Measurements from ENCODE around the gene CLPSL2. TPM values are rescaled to one million over a fixed set of nuclear protein-coding genes. Genes with fewer than 3 reads are reported as not detected.
A peak's percentile ranks its signal among the peaks of the same experiment; 100 is the strongest.

CLPSL2 gene
- total RNA-seq, 3 donors from 2014 or later: not detected

DNA sequence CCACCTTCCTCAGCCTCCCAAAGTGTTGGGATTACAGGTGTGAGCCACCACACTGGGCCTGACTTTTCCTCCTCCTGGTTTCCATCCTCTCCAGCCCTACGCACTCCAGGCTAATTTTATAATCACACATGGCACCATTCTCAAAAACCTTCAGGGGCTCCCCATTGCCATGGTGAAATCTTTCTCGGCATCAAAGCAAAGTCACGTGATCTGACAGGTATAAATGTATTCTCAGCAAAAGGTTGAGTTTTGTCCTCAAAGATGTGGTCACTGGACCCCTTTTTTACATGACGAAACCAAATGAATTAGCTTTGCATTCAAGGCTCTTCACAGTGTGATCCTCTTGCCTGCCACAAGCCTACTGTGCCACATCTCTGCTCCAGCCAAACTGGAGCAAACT lies 24.1 kb upstream of the CLPSL2 start:
- DNase-seq (no peak), ATAC-seq (no peak)
- no peaks in the 10 kb centered on the region for H3K36me3 ChIP-seq (ENCODE audit: low read depth)
- H3K4me3 ChIP-seq: no peak overlapping the region
- no peaks in the 10 kb centered on the region for H3K9me3 ChIP-seq
- intact Hi-C loops (cut with DNase I, micrococcal nuclease): no loop called here
- H3K4me1 ChIP-seq (ENCODE audit: low read depth): no peaks in the 10 kb centered on the region
- TF ChIP-seq CTCF (IDR thresholded peaks at IDR 0.05): no peak

- Histone ChIP-seq H3K9me3 (no peaks in the 10 kb centered on the region), H3K4me3 (no peak overlapping the region), H3K4me1 (ENCODE audit: low read depth) (no peaks in the 10 kb centered on the region), H3K36me3 (ENCODE audit: low read depth) (no peaks in the 10 kb centered on the region)
- no peak for TF ChIP-seq CTCF (IDR thresholded peaks at IDR 0.05)
- ATAC-seq: peak; percentile 80
- no peak for DNase-seq
- intact Hi-C loops (cut with DNase I, micrococcal nuclease): no loop called here
Observed at GRCh38 chr6:35754452-35755277, 21.7 kb upstream of the CLPSL2 start.

DNA sequence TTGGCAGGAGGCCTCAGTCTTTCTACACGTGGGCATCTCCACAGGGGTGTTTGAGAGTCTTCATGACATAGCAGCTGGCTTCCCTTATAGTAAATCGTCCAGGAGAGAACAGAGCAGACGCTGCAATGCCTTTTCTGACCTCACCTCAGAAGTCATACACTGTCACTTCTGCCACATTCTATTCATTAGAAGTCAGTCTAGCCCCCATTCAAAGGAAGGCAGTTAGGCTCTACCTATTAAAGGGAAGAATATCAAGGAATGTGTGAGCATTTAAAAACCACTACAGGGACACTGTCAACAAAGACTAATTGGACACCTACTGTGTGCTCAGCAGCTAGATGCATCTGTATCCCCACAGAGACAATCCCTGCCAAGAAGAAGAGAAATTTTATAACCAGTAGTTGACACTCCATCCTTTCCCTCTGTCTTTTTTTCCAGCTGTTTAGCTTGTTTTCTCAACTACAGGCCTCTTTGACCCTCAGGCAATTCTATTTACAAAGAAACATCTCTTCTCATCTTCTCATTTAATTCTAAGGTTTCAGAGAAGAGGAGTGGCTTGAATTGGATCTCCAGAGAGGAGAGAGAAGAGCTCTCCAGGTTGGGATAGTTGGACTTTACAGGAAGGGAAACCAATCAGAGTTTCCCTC lies 21.0 kb upstream of the CLPSL2 start:
- no peak overlapping the region for H3K4me3 ChIP-seq
- TF ChIP-seq CTCF (IDR thresholded peaks at IDR 0.05): no peak
- H3K9me3 ChIP-seq: no peaks in the 10 kb centered on the region
- ATAC-seq: no peak
- no peak for DNase-seq
- intact Hi-C loops (cut with DNase I, micrococcal nuclease): no loop called here
- H3K36me3 ChIP-seq (ENCODE audit: low read depth): no peaks in the 10 kb centered on the region
- no peaks in the 10 kb centered on the region for H3K4me1 ChIP-seq (ENCODE audit: low read depth)

DNA sequence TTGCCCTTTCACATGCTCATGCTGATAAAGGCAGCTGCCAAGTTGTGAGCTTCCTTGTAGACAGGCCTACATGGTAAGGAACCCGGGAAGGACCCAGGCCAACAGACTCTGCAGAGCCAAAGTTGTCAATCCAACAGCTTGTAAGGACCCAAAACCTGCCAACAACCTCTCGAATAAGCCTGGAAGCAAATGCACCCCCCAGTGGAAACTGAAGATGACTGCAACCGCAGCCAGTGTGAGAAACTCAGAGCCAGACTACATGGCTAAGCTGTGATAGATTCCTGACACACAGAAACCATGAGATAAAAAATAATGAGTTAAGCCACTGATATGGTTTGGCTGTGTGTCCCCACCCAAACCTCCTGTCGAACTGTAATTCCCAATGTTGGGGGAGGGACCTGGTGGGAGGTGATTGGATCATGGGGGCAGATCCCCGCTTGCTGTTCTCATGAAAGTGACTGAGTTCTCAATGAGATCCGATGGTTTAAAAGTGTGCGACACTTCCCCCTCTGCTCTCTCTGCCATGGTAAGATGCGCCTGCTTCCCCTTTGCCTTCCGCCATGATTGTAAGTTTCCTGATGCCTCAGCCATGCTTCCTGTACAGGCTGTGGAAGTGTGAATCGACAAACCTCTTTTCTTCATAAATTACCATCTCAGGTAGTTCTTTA lies 18.8 kb upstream of the CLPSL2 start:
- Histone ChIP-seq H3K4me1 (ENCODE audit: low read depth) (no peaks in the 10 kb centered on the region), H3K9me3 (no peaks in the 10 kb centered on the region), H3K4me3 (no peak overlapping the region), H3K36me3 (ENCODE audit: low read depth) (no peaks in the 10 kb centered on the region)
- DNase-seq (peak in 1 of 3 donors; percentile 9), ATAC-seq (no peak)
- intact Hi-C loops (cut with DNase I, micrococcal nuclease): no loop called here
- TF ChIP-seq CTCF (IDR thresholded peaks at IDR 0.05): no peak

DNA sequence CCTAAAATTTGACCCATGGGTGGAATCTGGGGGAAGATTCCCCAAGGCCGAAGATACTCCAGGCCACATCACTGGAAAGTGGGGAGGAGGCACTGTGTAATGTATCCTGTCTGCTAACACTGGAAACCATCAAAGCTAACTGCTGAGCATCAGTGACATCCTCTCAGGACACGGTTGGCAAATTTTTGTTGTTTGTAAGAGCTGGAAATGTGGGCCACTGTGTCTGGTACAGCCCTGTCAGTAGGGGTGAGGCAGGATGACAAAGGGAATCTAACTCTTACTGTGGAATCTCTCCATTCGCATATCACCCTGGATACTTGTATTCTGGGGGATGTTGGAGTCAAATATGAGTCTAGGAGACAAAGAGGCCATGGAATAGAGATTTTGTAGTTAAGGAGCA lies 17.0 kb upstream of the CLPSL2 start:
- no peaks in the 10 kb centered on the region for H3K36me3 ChIP-seq (ENCODE audit: low read depth)
- no peaks in the 10 kb centered on the region for H3K4me1 ChIP-seq (ENCODE audit: low read depth)
- ATAC-seq: no peak
- intact Hi-C loops (cut with DNase I, micrococcal nuclease): no loop called here
- no peak for TF ChIP-seq CTCF (IDR thresholded peaks at IDR 0.05)
- no peaks in the 10 kb centered on the region for H3K9me3 ChIP-seq
- H3K4me3 ChIP-seq: no peak overlapping the region
- DNase-seq: no peak
